HEK293 (cell line): ENCODE measurements around the gene PCBD2.

Source experiments
- BCL11A ChIP-seq: fragments of 450-650 bp; formaldehyde crosslinking; IDR thresholded peaks from 2 replicates; pipeline ENCODE4 v1.5.1; 2016; ENCODE audit warnings: low read depth, missing biosample characterization, missing genetic modification characterization
- GLIS2 ChIP-seq: fragments of 450-650 bp; formaldehyde crosslinking; IDR thresholded peaks from 2 replicates; pipeline ENCODE4 v1.5.1; 2016; ENCODE audit warnings: missing biosample characterization, missing genetic modification characterization
- IKZF3 ChIP-seq: fragments of 450-650 bp; IDR thresholded peaks from 2 replicates; pipeline ENCODE4 v1.5.0; 2018; ENCODE audit warnings: missing biosample characterization, mild to moderate bottlenecking, missing genetic modification characterization, moderate library complexity
- OVOL3 ChIP-seq: fragments of 450-650 bp; formaldehyde crosslinking; IDR thresholded peaks from 2 replicates; pipeline ENCODE4 v1.5.1; 2016; ENCODE audit warnings: missing biosample characterization, missing genetic modification characterization
- RBAK ChIP-seq: fragments of 450-650 bp; formaldehyde crosslinking; IDR thresholded peaks from 2 replicates; pipeline ENCODE4 v1.5.1; 2016; ENCODE audit warnings: missing biosample characterization, missing genetic modification characterization
- ZBTB21 ChIP-seq: fragments of 450-650 bp; formaldehyde crosslinking; IDR thresholded peaks from 2 replicates; pipeline ENCODE4 v1.5.1; 2017; ENCODE audit warnings: missing biosample characterization, missing genetic modification characterization
- ZBTB48 ChIP-seq: fragments of 450-650 bp; formaldehyde crosslinking; IDR thresholded peaks from 2 replicates; pipeline ENCODE4 v1.5.1; 2016; ENCODE audit warnings: missing biosample characterization, missing genetic modification characterization
- ZFHX2 ChIP-seq: fragments of 450-650 bp; formaldehyde crosslinking; conservative IDR thresholded peaks from 2 replicates; pipeline ENCODE4 v1.5.1; 2016; ENCODE audit warnings: missing biosample characterization, missing genetic modification characterization
- ZFP41 ChIP-seq: fragments of 450-650 bp; formaldehyde crosslinking; IDR thresholded peaks from 2 replicates; pipeline ENCODE4 v1.5.1; 2016; ENCODE audit warnings: missing biosample characterization, missing genetic modification characterization, borderline replicate concordance
- ZNF10 ChIP-seq: fragments of 450-650 bp; formaldehyde crosslinking; IDR thresholded peaks from 2 replicates; pipeline ENCODE4 v1.5.1; 2017; ENCODE audit warnings: missing biosample characterization, missing genetic modification characterization
- ZNF114 ChIP-seq: fragments of 450-650 bp; formaldehyde crosslinking; IDR thresholded peaks from 2 replicates; pipeline ENCODE4 v1.5.0; 2017; ENCODE audit warnings: missing biosample characterization, missing genetic modification characterization
- ZNF175 ChIP-seq: fragments of 450-650 bp; formaldehyde crosslinking; IDR thresholded peaks from 2 replicates; pipeline ENCODE4 v1.5.1; 2016; ENCODE audit warnings: missing biosample characterization, missing genetic modification characterization
- ZNF266 ChIP-seq: fragments of 450-650 bp; formaldehyde crosslinking; IDR thresholded peaks from 2 replicates; pipeline ENCODE4 v1.5.1; 2016; ENCODE audit warnings: missing biosample characterization, missing genetic modification characterization, low read depth
- ZNF292 ChIP-seq: fragments of 450-650 bp; formaldehyde crosslinking; IDR thresholded peaks from 2 replicates; pipeline ENCODE4 v1.5.1; 2016; ENCODE audit warnings: low read depth, missing biosample characterization, missing genetic modification characterization, borderline replicate concordance
- ZNF311 ChIP-seq: fragments of 450-650 bp; formaldehyde crosslinking; IDR thresholded peaks from 2 replicates; pipeline ENCODE4 v1.5.1; 2017; ENCODE audit warnings: missing biosample characterization, missing genetic modification characterization, borderline replicate concordance
- ZNF341 ChIP-seq: fragments of 450-650 bp; formaldehyde crosslinking; IDR thresholded peaks from 2 replicates; pipeline ENCODE4; 2016; ENCODE audit warnings: low read depth, missing biosample characterization, missing genetic modification characterization
- ZNF394 ChIP-seq: fragments of 450-650 bp; formaldehyde crosslinking; IDR thresholded peaks from 2 replicates; pipeline ENCODE4 v1.5.1; 2016; ENCODE audit warnings: missing biosample characterization, missing genetic modification characterization, mild to moderate bottlenecking, moderate library complexity, borderline replicate concordance
- ZNF529 ChIP-seq: fragments of 450-650 bp; formaldehyde crosslinking; IDR thresholded peaks from 2 replicates; pipeline ENCODE4 v1.5.1; 2017; ENCODE audit warnings: missing genetic modification characterization, missing biosample characterization; ENCODE audit not compliant: insufficient replicate concordance
- ZNF596 ChIP-seq: fragments of 450-650 bp; IDR thresholded peaks from 2 replicates; pipeline ENCODE4 v1.5.0; 2018; ENCODE audit warnings: missing biosample characterization, mild to moderate bottlenecking, missing genetic modification characterization, moderate library complexity
- ZNF621 ChIP-seq: fragments of 450-650 bp; formaldehyde crosslinking; IDR thresholded peaks from 2 replicates; pipeline ENCODE4 v1.5.1; 2017; ENCODE audit warnings: missing biosample characterization, missing genetic modification characterization
- ZNF626 ChIP-seq: fragments of 450-650 bp; sonication (Bioruptor Pico); formaldehyde crosslinking; IDR thresholded peaks from 2 replicates; pipeline ENCODE4 v1.5.1; 2018; ENCODE audit warnings: missing biosample characterization, missing genetic modification characterization, inconsistent platforms
- ZNF654 ChIP-seq: fragments of 450-650 bp; formaldehyde crosslinking; IDR thresholded peaks from 2 replicates; pipeline ENCODE4 v1.5.1; 2016; ENCODE audit warnings: low read depth, missing biosample characterization, missing genetic modification characterization
- ZNF670 ChIP-seq: fragments of 450-650 bp; formaldehyde crosslinking; IDR thresholded peaks from 2 replicates; pipeline ENCODE4 v1.5.1; 2016; ENCODE audit warnings: missing biosample characterization, missing genetic modification characterization, low read depth
- TF ChIP-seq, protein P1 (sequence below): fragments of 450-650 bp; formaldehyde crosslinking; IDR thresholded peaks from 2 replicates; pipeline ENCODE4 v1.5.1; 2016; ENCODE audit warnings: missing biosample characterization, missing genetic modification characterization
- TF ChIP-seq, protein P2 (sequence below): fragments of 450-650 bp; formaldehyde crosslinking; IDR thresholded peaks from 2 replicates; pipeline ENCODE4 v1.5.1; 2016; ENCODE audit warnings: missing biosample characterization, missing genetic modification characterization
- TF ChIP-seq, protein P3 (sequence below): fragments of 450-650 bp; formaldehyde crosslinking; IDR thresholded peaks from 2 replicates; pipeline ENCODE4 v1.5.1; 2016; ENCODE audit warnings: missing biosample characterization, missing genetic modification characterization, borderline replicate concordance
- TF ChIP-seq, protein P4 (sequence below): fragments of 450-650 bp; formaldehyde crosslinking; IDR thresholded peaks from 2 replicates; pipeline ENCODE4 v1.5.1; 2017; ENCODE audit warnings: missing biosample characterization, missing genetic modification characterization
- TF ChIP-seq, protein P5 (sequence below): fragments of 450-650 bp; formaldehyde crosslinking; IDR thresholded peaks from 2 replicates; pipeline ENCODE4 v1.5.1; 2016; ENCODE audit warnings: missing biosample characterization, missing genetic modification characterization
- TF ChIP-seq, protein P6 (sequence below): fragments of 450-650 bp; formaldehyde crosslinking; IDR thresholded peaks from 2 replicates; pipeline ENCODE4 v1.5.1; 2016; ENCODE audit warnings: missing biosample characterization, missing genetic modification characterization
- TF ChIP-seq, protein P7 (sequence below): fragments of 450-650 bp; formaldehyde crosslinking; IDR thresholded peaks from 2 replicates; pipeline ENCODE4 v1.5.1; 2016; ENCODE audit warnings: missing biosample characterization, missing genetic modification characterization

Gene PCBD2

DNA sequence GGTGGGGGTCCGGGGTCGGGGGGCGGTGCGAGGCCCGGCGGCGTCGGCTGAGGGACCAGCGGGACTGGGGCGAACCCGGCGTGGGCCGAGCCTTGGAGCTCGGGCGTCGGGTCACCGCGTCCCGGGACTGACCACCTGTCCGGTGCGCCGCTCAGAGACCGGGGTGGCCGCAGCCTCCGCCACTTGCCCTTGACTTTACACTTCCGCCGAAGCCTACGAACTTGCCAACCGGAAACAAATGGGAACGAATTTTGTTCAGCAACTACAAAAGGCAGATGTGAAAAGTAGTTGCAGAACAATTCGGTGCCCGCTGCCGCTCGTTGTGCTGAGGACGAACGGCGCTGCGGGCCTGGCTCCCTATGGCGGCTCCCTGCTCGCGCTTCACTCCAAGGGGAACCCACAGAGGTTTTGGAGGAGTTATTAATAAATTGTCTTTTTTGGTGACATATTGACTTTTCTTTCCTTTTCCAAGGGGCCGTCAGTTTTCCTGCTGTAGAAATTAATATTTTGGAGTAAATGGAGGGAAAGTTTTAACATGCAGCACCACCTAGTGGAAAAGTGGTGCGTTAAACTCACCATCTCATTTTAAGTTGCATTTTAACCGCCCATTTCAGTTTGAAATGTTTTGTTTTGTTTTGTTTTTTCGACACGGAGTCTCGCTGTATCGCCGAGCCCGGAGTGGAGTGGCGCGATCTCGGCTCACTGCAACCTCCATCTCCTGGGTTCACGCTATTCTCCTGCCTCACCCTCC, 490 bp downstream of the PCBD2 start (continued):
- TF ChIP-seq, protein P1, sequence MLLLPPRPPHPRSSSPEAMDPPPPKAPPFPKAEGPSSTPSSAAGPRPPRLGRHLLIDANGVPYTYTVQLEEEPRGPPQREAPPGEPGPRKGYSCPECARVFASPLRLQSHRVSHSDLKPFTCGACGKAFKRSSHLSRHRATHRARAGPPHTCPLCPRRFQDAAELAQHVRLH: no peak; the same call in 1 of the 2 replicates
- TF ChIP-seq, protein P2, sequence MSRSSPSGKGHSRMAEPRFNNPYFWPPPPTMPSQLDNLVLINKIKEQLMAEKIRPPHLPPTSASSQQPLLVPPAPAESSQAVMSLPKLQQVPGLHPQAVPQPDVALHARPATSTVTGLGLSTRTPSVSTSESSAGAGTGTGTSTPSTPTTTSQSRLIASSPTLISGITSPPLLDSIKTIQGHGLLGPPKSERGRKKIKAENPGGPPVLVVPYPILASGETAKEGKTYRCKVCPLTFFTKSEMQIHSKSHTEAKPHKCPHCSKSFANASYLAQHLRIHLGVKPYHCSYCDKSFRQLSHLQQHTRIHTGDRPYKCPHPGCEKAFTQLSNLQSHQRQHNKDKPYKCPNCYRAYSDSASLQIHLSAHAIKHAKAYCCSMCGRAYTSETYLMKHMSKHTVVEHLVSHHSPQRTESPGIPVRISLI: no peak
- TF ChIP-seq GLIS2 (tag by site-specific recombination) (no peak), ZNF175 (no peak), ZNF596 (tag by site-specific recombination) (no peak), ZBTB48 (tag by site-specific recombination) (0 out of 2 replicates have a peak, but pooled peaks have one; percentile 11), ZNF266 (tag by site-specific recombination) (no peak), RBAK (tag by site-specific recombination) (no peak), ZNF341 (tag by site-specific recombination) (no peak; the same call in 1 of the 2 replicates), ZBTB21 (tag by site-specific recombination) (no peak), ZNF626 (tag by site-specific recombination) (no peak), ZNF654 (tag by site-specific recombination) (peak; percentile 93), ZNF10 (tag by site-specific recombination) (no peak), ZNF621 (tag by site-specific recombination) (no peak), BCL11A (peak; percentile 42; the same call in 1 of the 2 replicates), ZNF670 (no peak), ZNF114 (no peak), IKZF3 (peak; percentile 71; the same call in 1 of the 2 replicates), ZFHX2 (tag by site-specific recombination) (peak; percentile 51; the same call in 1 of the 2 replicates), ZNF311 (tag by site-specific recombination) (no peak), OVOL3 (tag by site-specific recombination) (no peak), ZNF529 (tag by site-specific recombination) (no peak), ZNF394 (tag by site-specific recombination) (peak; percentile 31; the same call in 1 of the 2 replicates), ZNF292 (tag by site-specific recombination) (no peak), ZFP41 (tag by site-specific recombination) (no peak)
- TF ChIP-seq, protein P3, sequence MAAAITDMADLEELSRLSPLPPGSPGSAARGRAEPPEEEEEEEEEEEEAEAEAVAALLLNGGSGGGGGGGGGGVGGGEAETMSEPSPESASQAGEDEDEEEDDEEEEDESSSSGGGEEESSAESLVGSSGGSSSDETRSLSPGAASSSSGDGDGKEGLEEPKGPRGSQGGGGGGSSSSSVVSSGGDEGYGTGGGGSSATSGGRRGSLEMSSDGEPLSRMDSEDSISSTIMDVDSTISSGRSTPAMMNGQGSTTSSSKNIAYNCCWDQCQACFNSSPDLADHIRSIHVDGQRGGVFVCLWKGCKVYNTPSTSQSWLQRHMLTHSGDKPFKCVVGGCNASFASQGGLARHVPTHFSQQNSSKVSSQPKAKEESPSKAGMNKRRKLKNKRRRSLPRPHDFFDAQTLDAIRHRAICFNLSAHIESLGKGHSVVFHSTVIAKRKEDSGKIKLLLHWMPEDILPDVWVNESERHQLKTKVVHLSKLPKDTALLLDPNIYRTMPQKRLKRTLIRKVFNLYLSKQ (tag by site-specific recombination): no peak
- TF ChIP-seq, protein P4, sequence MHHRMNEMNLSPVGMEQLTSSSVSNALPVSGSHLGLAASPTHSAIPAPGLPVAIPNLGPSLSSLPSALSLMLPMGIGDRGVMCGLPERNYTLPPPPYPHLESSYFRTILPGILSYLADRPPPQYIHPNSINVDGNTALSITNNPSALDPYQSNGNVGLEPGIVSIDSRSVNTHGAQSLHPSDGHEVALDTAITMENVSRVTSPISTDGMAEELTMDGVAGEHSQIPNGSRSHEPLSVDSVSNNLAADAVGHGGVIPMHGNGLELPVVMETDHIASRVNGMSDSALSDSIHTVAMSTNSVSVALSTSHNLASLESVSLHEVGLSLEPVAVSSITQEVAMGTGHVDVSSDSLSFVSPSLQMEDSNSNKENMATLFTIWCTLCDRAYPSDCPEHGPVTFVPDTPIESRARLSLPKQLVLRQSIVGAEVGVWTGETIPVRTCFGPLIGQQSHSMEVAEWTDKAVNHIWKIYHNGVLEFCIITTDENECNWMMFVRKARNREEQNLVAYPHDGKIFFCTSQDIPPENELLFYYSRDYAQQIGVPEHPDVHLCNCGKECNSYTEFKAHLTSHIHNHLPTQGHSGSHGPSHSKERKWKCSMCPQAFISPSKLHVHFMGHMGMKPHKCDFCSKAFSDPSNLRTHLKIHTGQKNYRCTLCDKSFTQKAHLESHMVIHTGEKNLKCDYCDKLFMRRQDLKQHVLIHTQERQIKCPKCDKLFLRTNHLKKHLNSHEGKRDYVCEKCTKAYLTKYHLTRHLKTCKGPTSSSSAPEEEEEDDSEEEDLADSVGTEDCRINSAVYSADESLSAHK: no peak
- TF ChIP-seq, protein P5, sequence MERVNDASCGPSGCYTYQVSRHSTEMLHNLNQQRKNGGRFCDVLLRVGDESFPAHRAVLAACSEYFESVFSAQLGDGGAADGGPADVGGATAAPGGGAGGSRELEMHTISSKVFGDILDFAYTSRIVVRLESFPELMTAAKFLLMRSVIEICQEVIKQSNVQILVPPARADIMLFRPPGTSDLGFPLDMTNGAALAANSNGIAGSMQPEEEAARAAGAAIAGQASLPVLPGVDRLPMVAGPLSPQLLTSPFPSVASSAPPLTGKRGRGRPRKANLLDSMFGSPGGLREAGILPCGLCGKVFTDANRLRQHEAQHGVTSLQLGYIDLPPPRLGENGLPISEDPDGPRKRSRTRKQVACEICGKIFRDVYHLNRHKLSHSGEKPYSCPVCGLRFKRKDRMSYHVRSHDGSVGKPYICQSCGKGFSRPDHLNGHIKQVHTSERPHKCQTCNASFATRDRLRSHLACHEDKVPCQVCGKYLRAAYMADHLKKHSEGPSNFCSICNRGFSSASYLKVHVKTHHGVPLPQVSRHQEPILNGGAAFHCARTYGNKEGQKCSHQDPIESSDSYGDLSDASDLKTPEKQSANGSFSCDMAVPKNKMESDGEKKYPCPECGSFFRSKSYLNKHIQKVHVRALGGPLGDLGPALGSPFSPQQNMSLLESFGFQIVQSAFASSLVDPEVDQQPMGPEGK (tag by site-specific recombination): no peak
- TF ChIP-seq, protein P6, sequence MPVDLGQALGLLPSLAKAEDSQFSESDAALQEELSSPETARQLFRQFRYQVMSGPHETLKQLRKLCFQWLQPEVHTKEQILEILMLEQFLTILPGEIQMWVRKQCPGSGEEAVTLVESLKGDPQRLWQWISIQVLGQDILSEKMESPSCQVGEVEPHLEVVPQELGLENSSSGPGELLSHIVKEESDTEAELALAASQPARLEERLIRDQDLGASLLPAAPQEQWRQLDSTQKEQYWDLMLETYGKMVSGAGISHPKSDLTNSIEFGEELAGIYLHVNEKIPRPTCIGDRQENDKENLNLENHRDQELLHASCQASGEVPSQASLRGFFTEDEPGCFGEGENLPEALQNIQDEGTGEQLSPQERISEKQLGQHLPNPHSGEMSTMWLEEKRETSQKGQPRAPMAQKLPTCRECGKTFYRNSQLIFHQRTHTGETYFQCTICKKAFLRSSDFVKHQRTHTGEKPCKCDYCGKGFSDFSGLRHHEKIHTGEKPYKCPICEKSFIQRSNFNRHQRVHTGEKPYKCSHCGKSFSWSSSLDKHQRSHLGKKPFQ (tag by site-specific recombination): no peak
- TF ChIP-seq, protein P7, sequence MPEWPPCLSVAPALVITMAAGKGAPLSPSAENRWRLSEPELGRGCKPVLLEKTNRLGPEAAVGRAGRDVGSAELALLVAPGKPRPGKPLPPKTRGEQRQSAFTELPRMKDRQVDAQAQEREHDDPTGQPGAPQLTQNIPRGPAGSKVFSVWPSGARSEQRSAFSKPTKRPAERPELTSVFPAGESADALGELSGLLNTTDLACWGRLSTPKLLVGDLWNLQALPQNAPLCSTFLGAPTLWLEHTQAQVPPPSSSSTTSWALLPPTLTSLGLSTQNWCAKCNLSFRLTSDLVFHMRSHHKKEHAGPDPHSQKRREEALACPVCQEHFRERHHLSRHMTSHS (tag by site-specific recombination): no peak
